ENCODE data around the gene MEGF10.

Gene MEGF10

GRCh38 chr5:127441799-127442484, 151.3 kb downstream of the MEGF10 start:
- no peak for TF ChIP-seq CEBPB (IDR thresholded peaks at IDR 0.05)
- no peak for TF ChIP-seq MAX (IDR thresholded peaks at IDR 0.05)
- no peak for TF ChIP-seq USF1 (IDR thresholded peaks at IDR 0.05)
- TF ChIP-seq EP300 (IDR thresholded peaks at IDR 0.05; ENCODE audit: borderline replicate concordance) = no peak
- no peak for TF ChIP-seq TCF12 (IDR thresholded peaks at IDR 0.05; ENCODE audit: low read depth)
- peak; percentile 32; the same call in 1 of the 2 replicates for TF ChIP-seq RAD21 (IDR thresholded peaks at IDR 0.05; ENCODE audit: low read depth)
- no peak for TF ChIP-seq REST (IDR thresholded peaks at IDR 0.05; ENCODE audit: low read depth)
- TF ChIP-seq TEAD4 (IDR thresholded peaks at IDR 0.05) = no peak

- no peak for TF ChIP-seq TEAD4 (IDR thresholded peaks at IDR 0.05)
- no peak for TF ChIP-seq REST (IDR thresholded peaks at IDR 0.05; ENCODE audit: low read depth)
- TF ChIP-seq ZBTB7A (IDR thresholded peaks at IDR 0.05; ENCODE audit: low read depth) = no peak
- TF ChIP-seq MAX (IDR thresholded peaks at IDR 0.05) = no peak
- no peak for TF ChIP-seq YY1 (IDR thresholded peaks at IDR 0.05; ENCODE audit: low read depth)
- TF ChIP-seq RAD21 (IDR thresholded peaks at IDR 0.05; ENCODE audit: low read depth) = no peak
- no peak for TF ChIP-seq EGR1 (IDR thresholded peaks at IDR 0.05)
- no peak for TF ChIP-seq USF1 (IDR thresholded peaks at IDR 0.05)
- TF ChIP-seq TCF12 (IDR thresholded peaks at IDR 0.05; ENCODE audit: low read depth) = no peak
- TF ChIP-seq CREB1 (IDR thresholded peaks at IDR 0.05; ENCODE audit: low read depth) = no peak
- TF ChIP-seq CEBPB (IDR thresholded peaks at IDR 0.05) = no peak
These were observed 153.6 kb downstream of the MEGF10 start for GRCh38 chr5:127444171-127444570.

GRCh38 chr5:127445328-127445727, 154.7 kb downstream of the MEGF10 start:
- TF ChIP-seq TCF12 (IDR thresholded peaks at IDR 0.05; ENCODE audit: low read depth) (no peak), NFIC (IDR thresholded peaks at IDR 0.05) (no peak), TAF1 (IDR thresholded peaks at IDR 0.05; ENCODE audit: low read depth) (no peak), CEBPB (IDR thresholded peaks at IDR 0.05) (no peak), REST (IDR thresholded peaks at IDR 0.05; ENCODE audit: low read depth) (no peak), EGR1 (IDR thresholded peaks at IDR 0.05) (no peak), TEAD4 (IDR thresholded peaks at IDR 0.05) (no peak), RAD21 (IDR thresholded peaks at IDR 0.05; ENCODE audit: low read depth) (no peak), EP300 (IDR thresholded peaks at IDR 0.05; ENCODE audit: borderline replicate concordance) (no peak), YY1 (IDR thresholded peaks at IDR 0.05; ENCODE audit: low read depth) (no peak), MAX (IDR thresholded peaks at IDR 0.05) (no peak), FOXM1 (IDR thresholded peaks at IDR 0.05; ENCODE audit: borderline replicate concordance, low read depth) (no peak), ZBTB7A (IDR thresholded peaks at IDR 0.05; ENCODE audit: low read depth) (no peak), USF1 (IDR thresholded peaks at IDR 0.05) (no peak), CREB1 (IDR thresholded peaks at IDR 0.05; ENCODE audit: low read depth) (no peak)

GRCh38 chr5:127446626-127447025, 156.0 kb downstream of the MEGF10 start:
- TF ChIP-seq NFIC (IDR thresholded peaks at IDR 0.05) (no peak), REST (IDR thresholded peaks at IDR 0.05; ENCODE audit: low read depth) (no peak), USF1 (IDR thresholded peaks at IDR 0.05) (no peak), TAF1 (IDR thresholded peaks at IDR 0.05; ENCODE audit: low read depth) (no peak), EP300 (IDR thresholded peaks at IDR 0.05; ENCODE audit: borderline replicate concordance) (no peak), RAD21 (IDR thresholded peaks at IDR 0.05; ENCODE audit: low read depth) (no peak), CEBPB (IDR thresholded peaks at IDR 0.05) (no peak), TCF12 (IDR thresholded peaks at IDR 0.05; ENCODE audit: low read depth) (no peak), FOXM1 (IDR thresholded peaks at IDR 0.05; ENCODE audit: borderline replicate concordance, low read depth) (no peak), CREB1 (IDR thresholded peaks at IDR 0.05; ENCODE audit: low read depth) (no peak), EGR1 (IDR thresholded peaks at IDR 0.05) (no peak), ZBTB7A (IDR thresholded peaks at IDR 0.05; ENCODE audit: low read depth) (no peak), YY1 (IDR thresholded peaks at IDR 0.05; ENCODE audit: low read depth) (no peak), TEAD4 (IDR thresholded peaks at IDR 0.05) (no peak), MAX (IDR thresholded peaks at IDR 0.05) (no peak)
